HepG2 (cell line): ENCODE results near the gene PFN1. TPM values are rescaled to one million over a fixed set of nuclear protein-coding genes. Genes with fewer than 3 reads are reported as not detected.

ENCODE experiments used
- ATAC-seq: fragments of 200-7000 bp; cut with Tn5 transposase; 3 replicates; pipeline ENCODE4 v1.9.1; 2020; ENCODE audit warnings: mild to moderate bottlenecking, moderate library complexity
- BruUV-seq: library from RNA; stranded (reverse); fragments of 400-500 nt; replicated peaks from 2 replicates; lab custom pipeline; 2021; lab: Mats Ljungman, UMichigan
- CTCF ChIA-PET: fragments of 300-600 bp; formaldehyde crosslinking; extraction: SDS; loops from one replicate; lab custom pipeline; 2021; ENCODE audit warnings: low total read pairs, inconsistent platforms, low intra/inter-chr PET ratio; lab: Yijun Ruan, JAX
- POLR2A ChIA-PET: fragments of 350-600 bp; sonication (Branson Sonifier 250); formaldehyde crosslinking; loops from one replicate; lab custom pipeline; 2020; ENCODE audit warnings: antibody characterized with exemption, inconsistent platforms; lab: Yijun Ruan, JAX
- DNase-seq: peaks from one replicate; pipeline ENCODE4 v3.0.0-alpha.2; 2015; ENCODE audit warnings: low spot score
- FAIRE-seq: peaks from 3 replicates; lab custom pipeline; 2011; peaks lifted over from hg19 to GRCh38; lab: Jason Lieb, UNC
- H2AFZ ChIP-seq: one replicate; pipeline ENCODE4 v1.6.1; 2011; ENCODE audit warnings: low read length, inconsistent platforms
- H3K27ac ChIP-seq: fragments of 300-600 bp; 3 replicates; pipeline ENCODE4 v1.8.0; 2011; ENCODE audit warnings: mixed run types, mild to moderate bottlenecking, mixed read lengths, low read length, inconsistent platforms; ENCODE audit not compliant: insufficient read depth; ENCODE audit errors: extremely low read length
- H3K27me3 ChIP-seq, 2 experiments: fragments of 200-600 bp in 1 of 2; 2 replicates in 1 of 2; 3 replicates in 1 of 2; pipeline versions ENCODE4 v1.6.0 to v1.8.0; 2011; ENCODE audit warnings: low read length in 2 of 2, mild to moderate bottlenecking in 2 of 2, moderate library complexity in 2 of 2, inconsistent platforms in 1 of 2; ENCODE audit not compliant: insufficient read depth in 2 of 2, control insufficient read depth in 1 of 2
- H3K36me3 ChIP-seq, 2 experiments: fragments of 200-600 bp in 1 of 2; replicated peaks in 1 of 2; 2 replicates in 1 of 2; 3 replicates in 1 of 2; pipeline versions ENCODE4 v1.5.1 to v1.8.0; 2011; ENCODE audit warnings: low read length in 2 of 2, inconsistent platforms in 1 of 2; ENCODE audit not compliant: insufficient read depth in 2 of 2, control insufficient read depth in 1 of 2
- H3K4me1 ChIP-seq: 2 replicates; pipeline ENCODE4 v1.5.1; 2012; ENCODE audit warnings: low read length, inconsistent platforms; ENCODE audit not compliant: insufficient read depth
- H3K4me2 ChIP-seq: 2 replicates; pipeline ENCODE4 v1.6.0; 2011; ENCODE audit warnings: low read depth, low read length, inconsistent platforms
- H3K4me3 ChIP-seq, 3 experiments: fragments of 200-600 bp in 1 of 3; sonication (generic), shearing (Covaris generic) in 1 of 3; replicated peaks in 1 of 3; 2 replicates each; pipeline ENCODE4 v1.5.1; 2011 to 2016; ENCODE audit warnings: low read length in 3 of 3, inconsistent platforms in 2 of 3, low read depth in 2 of 3, mild to moderate bottlenecking in 2 of 3, control low read depth in 1 of 3, mixed read lengths in 1 of 3; ENCODE audit not compliant: insufficient read depth in 1 of 3
- H3K79me2 ChIP-seq: one replicate; pipeline ENCODE4 v1.6.1; 2011; ENCODE audit warnings: low read length, inconsistent platforms; ENCODE audit not compliant: insufficient read depth
- H3K9ac ChIP-seq: 2 replicates; pipeline ENCODE4 v1.6.0; 2011; ENCODE audit warnings: mild to moderate bottlenecking, low read depth, low read length, inconsistent platforms; ENCODE audit not compliant: insufficient read depth
- H3K9me3 ChIP-seq: 2 replicates; pipeline ENCODE4 v1.5.1; 2012; ENCODE audit warnings: mild to moderate bottlenecking, low read length
- H4K20me1 ChIP-seq: 2 replicates; pipeline ENCODE4 v1.6.0; 2011; ENCODE audit warnings: inconsistent platforms, mild to moderate bottlenecking, low read length, moderate library complexity; ENCODE audit not compliant: insufficient read depth
- ELF1 ChIP-seq: sonication (generic); formaldehyde crosslinking; IDR thresholded peaks from 2 replicates; pipeline ENCODE4 v1.4.0; 2020; ENCODE audit warnings: missing genetic modification reagents
- EP300 ChIP-seq, 3 experiments: sonication (generic) in 1 of 3; formaldehyde crosslinking in 1 of 3; IDR thresholded peaks; 2 replicates each; pipeline versions ENCODE4 v1.5.1 to v1.6.1; 2011 to 2020; ENCODE audit warnings: low read depth in 2 of 3, low read length in 2 of 3, borderline replicate concordance in 1 of 3, improper control_type of control experiment in 1 of 3, mild to moderate bottlenecking in 1 of 3, missing genetic modification reagents in 1 of 3, moderate library complexity in 1 of 3
- HBP1 ChIP-seq: IDR thresholded peaks from 2 replicates; pipeline ENCODE4 v1.6.1; 2016; ENCODE audit warnings: low read depth, control low read depth
- HNRNPH1 ChIP-seq: fragments of 200-400 bp; formaldehyde crosslinking; optimal IDR thresholded peaks from 2 replicates; pipeline ENCODE3; 2017; ENCODE audit warnings: mild to moderate bottlenecking, low read depth, low read length
- HOXD1 ChIP-seq: sonication (generic); formaldehyde crosslinking; IDR thresholded peaks from 2 replicates; pipeline ENCODE4 v1.5.0; 2020; ENCODE audit warnings: missing genetic modification reagents
- KDM5A ChIP-seq: fragments of 200-600 bp; sonication (generic); IDR thresholded peaks from 2 replicates; pipeline ENCODE4 v1.7.0; 2018; ENCODE audit warnings: antibody characterized with exemption, mild to moderate bottlenecking, low read length, borderline replicate concordance
- KLF12 ChIP-seq: sonication (generic); formaldehyde crosslinking; IDR thresholded peaks from 2 replicates; pipeline ENCODE4 v1.4.0; 2020; ENCODE audit warnings: missing genetic modification reagents, borderline replicate concordance
- MLX ChIP-seq: IDR thresholded peaks from 2 replicates; pipeline ENCODE4 v1.6.1; 2016
- NONO ChIP-seq, 2 experiments: fragments of 450-650 bp in 1 of 2; sonication (generic) in 1 of 2; formaldehyde crosslinking in 1 of 2; IDR thresholded peaks in 1 of 2; conservative IDR thresholded peaks in 1 of 2; 2 replicates each; pipeline versions ENCODE4 v1.6.1 to v1.8.0; 2017 to 2022; ENCODE audit warnings: mild to moderate bottlenecking in 1 of 2, missing genetic modification reagents in 1 of 2, moderate library complexity in 1 of 2
- PHF8 ChIP-seq: sonication (generic); formaldehyde crosslinking; IDR thresholded peaks from 2 replicates; pipeline ENCODE4 v1.5.0; 2020; ENCODE audit warnings: missing genetic modification reagents
- POLR2AphosphoS5 ChIP-seq: IDR thresholded peaks from 2 replicates; pipeline ENCODE4 v1.6.1; 2012; ENCODE audit warnings: low read depth, low read length
- POLR2G ChIP-seq: fragments of 200-400 bp; formaldehyde crosslinking; IDR thresholded peaks from 2 replicates; pipeline ENCODE4 v1.6.1; 2018; ENCODE audit warnings: mild to moderate bottlenecking, low read depth, low read length, moderate library complexity
- REXO4 ChIP-seq: sonication (generic); formaldehyde crosslinking; IDR thresholded peaks from 2 replicates; pipeline ENCODE4 v1.8.0; 2022; ENCODE audit warnings: missing genetic modification reagents, mild to moderate bottlenecking, borderline replicate concordance
- RFX3 ChIP-seq: IDR thresholded peaks from 2 replicates; pipeline ENCODE4 v1.6.1; 2016; ENCODE audit warnings: missing biosample characterization, missing genetic modification reagents
- SAP130 ChIP-seq: IDR thresholded peaks from 2 replicates; pipeline ENCODE4 v1.6.1; 2016; ENCODE audit warnings: low read depth
- TBX3 ChIP-seq: fragments of 450-650 bp; IDR thresholded peaks from 2 replicates; pipeline ENCODE4 v1.6.1; 2017; ENCODE audit warnings: antibody characterized with exemption, mild to moderate bottlenecking, inconsistent platforms, borderline replicate concordance
- TRAFD1 ChIP-seq: sonication (generic); formaldehyde crosslinking; IDR thresholded peaks from 2 replicates; pipeline ENCODE4 v1.5.1; 2020; ENCODE audit warnings: missing genetic modification reagents, mild to moderate bottlenecking, borderline replicate concordance
- ZBTB1 ChIP-seq: sonication (generic); formaldehyde crosslinking; IDR thresholded peaks from 2 replicates; pipeline ENCODE4 v1.4.0; 2020; ENCODE audit warnings: missing genetic modification reagents, borderline replicate concordance
- ZFP90 ChIP-seq: sonication (generic); formaldehyde crosslinking; IDR thresholded peaks from 2 replicates; pipeline ENCODE4 v1.8.0; 2022; ENCODE audit warnings: missing genetic modification reagents, mild to moderate bottlenecking, inconsistent platforms, borderline replicate concordance
- ZNF713 ChIP-seq: sonication (generic); formaldehyde crosslinking; IDR thresholded peaks from 2 replicates; pipeline ENCODE4 v1.4.0; 2020; ENCODE audit warnings: mild to moderate bottlenecking, missing genetic modification reagents
- ZNF775 ChIP-seq: sonication (generic); formaldehyde crosslinking; IDR thresholded peaks from 2 replicates; pipeline ENCODE4 v1.4.0; 2020; ENCODE audit warnings: missing genetic modification reagents, mild to moderate bottlenecking, moderate library complexity, borderline replicate concordance
- WGBS: methylation state at CpG from one replicate; pipeline ENCODE4 v1.1.6; 2017; ENCODE audit warnings: low lambda C conversion rate; 5-methylcytosine and 5-hydroxymethylcytosine counted together
- in situ Hi-C: cut with HindIII; loops from 2 replicates; pipeline ENCODE4 v1.10.0; 2017; ENCODE audit warnings: low pct_unique_long_range_greater_than_20kb; ENCODE audit not compliant: extremely low pct_ligation_motif_present
- intact Hi-C: fragments of 100-400 bp; cut with micrococcal nuclease; formaldehyde crosslinking; loops from one replicate; pipeline ENCODE4 v1.10.0; 2022; ENCODE audit not compliant: unreplicated experiment
- polyA plus RNA-seq, 8 experiments: library from polyadenylated mRNA; depleted of rRNA in 3 of 8; stranded (reverse) in 7 of 8; unstranded in 1 of 8; fragments of >200 nt; fragmentation: Illumina TruSeq in 4 of 8; extraction: Trizol in 4 of 8; gene quantifications; 2 replicates each; pipeline versions ENCODE4 v1.2.1 to v1.2.3, GENCODE V29; 2011 to 2016; ENCODE audit warnings: low read depth in 4 of 8, missing spikeins in 1 of 8, mixed read lengths in 1 of 8; ENCODE audit not compliant: insufficient read depth in 1 of 8
- total RNA-seq, 5 experiments: library from RNA; depleted of rRNA; stranded (reverse); fragments of >200 nt; fragmentation: Illumina TruSeq; extraction: Trizol; gene quantifications; 2 replicates each; pipeline ENCODE4 v1.2.3, GENCODE V29; 2016; ENCODE audit warnings: low read depth in 1 of 5

Gene PFN1
- total and polyA plus RNA-seq, 2 of the 13 experiments (the other 11 are each of a cell fraction or from before 2014, with no cell fraction given): 494 to 613 TPM

GRCh38 chr17:4946312-4946976, 1.9 kb downstream of the PFN1 start:
- peaks cover 55% of the 10 kb centered on the region for H3K79me2 ChIP-seq
- intact Hi-C loops: no loop called here
- TF ChIP-seq HOXD1 (CRISPR knock-in tag): no peak
- TF ChIP-seq ZFP90: no peak
- TF ChIP-seq MLX (CRISPR knock-in tag): no peak
- TF ChIP-seq POLR2AphosphoS5: peak; percentile 13; the same call in 1 of the 2 replicates
- TF ChIP-seq EP300 (IDR thresholded peaks at IDR 0.05; ENCODE audit: low read depth in 2 of 2, low read length in 2 of 2): no peak
- no peak for TF ChIP-seq EP300 (CRISPR knock-in tag; IDR thresholded peaks at IDR 0.05; ENCODE audit: borderline replicate concordance)
- TF ChIP-seq POLR2G: peak; percentile 63; the same call in 1 of the 2 replicates
- TF ChIP-seq HBP1 (CRISPR knock-in tag): no peak
- TF ChIP-seq SAP130: 0 out of 2 replicates have a peak, but pooled peaks have one; percentile 6
- TF ChIP-seq RFX3 (CRISPR knock-in tag): no peak
- no peak for TF ChIP-seq TBX3
- no peak for TF ChIP-seq NONO (IDR thresholded peaks at IDR 0.05)
- no peak for TF ChIP-seq NONO (CRISPR knock-in tag; conservative IDR thresholded peaks at IDR 0.05)
- TF ChIP-seq HNRNPH1: no peak
- no peak for TF ChIP-seq ZBTB1 (CRISPR knock-in tag)
- TF ChIP-seq ZNF713 (CRISPR knock-in tag): no peak
- TF ChIP-seq ELF1 (CRISPR knock-in tag): no peak
- TF ChIP-seq ZNF775 (CRISPR knock-in tag): no peak
- no peak for TF ChIP-seq KLF12 (CRISPR knock-in tag)
- TF ChIP-seq KDM5A: peak; percentile 38; the same call in 1 of the 2 replicates
- TF ChIP-seq TRAFD1 (CRISPR knock-in tag): no peak
- no peak for TF ChIP-seq REXO4 (CRISPR knock-in tag)
- TF ChIP-seq PHF8 (CRISPR knock-in tag): 0 out of 2 replicates have a peak, but pooled peaks have one; percentile 11
- 39% methylated on average over 10 of the region's 16 CpGs for WGBS
- H3K4me1 ChIP-seq: peaks cover 44% of the 10 kb centered on the region
- H3K4me3 ChIP-seq: peak overlapping the region; percentile 90 to 100 (median 100)
- peak overlapping the region; percentile 96 for H3K4me2 ChIP-seq
- TSS peak; percentile 56 for BruUV-seq
- peak overlapping the region; percentile 54 for H3K27ac ChIP-seq
- in situ Hi-C loops: no loop called here
- POLR2A ChIA-PET: interaction anchor here (1.2 to 10.0 kb wide), 4 partner anchors 20 to 225 kb away, joined by 3 to 273 read pairs (median 8); partner anchors contain the start of gene SPAG7
- H3K36me3 ChIP-seq: peaks cover 18 to 37% of the 10 kb centered on the region in 2 experiments
- H4K20me1 ChIP-seq: peaks cover 33% of the 10 kb centered on the region
- no peak overlapping the region for H2AFZ ChIP-seq
- ATAC-seq (no peak), FAIRE-seq (no peak), DNase-seq (no peak)
- CTCF ChIA-PET: no interaction called here
- H3K9ac ChIP-seq: peak overlapping the region; percentile 74
- no peaks in the 10 kb centered on the region; a peak in 1 of 5 replicates for H3K27me3 ChIP-seq
- H3K9me3 ChIP-seq: no peaks in the 10 kb centered on the region
